Measurements from ENCODE around the gene RRP1. TPM values are rescaled to one million over a fixed set of nuclear protein-coding genes. Genes with fewer than 3 reads are reported as not detected.

Gene RRP1
- total and polyA plus RNA-seq, 10 of the 15 experiments (the other 5 are each of a cell fraction or from before 2014, with no cell fraction given) = 0.34 to 70.8 (median 35.1) TPM

GRCh38 chr21:43775795-43776430, 13.5 kb upstream of the RRP1 start, which contains the start of gene CSTB:
CSTB (minus strand) TSS chr21:43776308; CDS start chr21:43776269, 39 bp downstream.
- in situ Hi-C loops (cut with MboI) = no loop called here
- DNase-seq (ENCODE audit: low read depth, low spot score) (no peak), ATAC-seq (peak; percentile 77), FAIRE-seq (no peak)
- peaks cover 10% of the 10 kb centered on the region for H3K79me2 ChIP-seq (ENCODE audit: control insufficient read depth, insufficient read depth, low read length)
- peak within 1 kb of the TSS; percentile 71 for H2AFZ ChIP-seq (ENCODE audit: control insufficient read depth, low read depth, low read length)
- peak within 1 kb of the TSS; percentile 92 for H3K4me2 ChIP-seq (ENCODE audit: control insufficient read depth, insufficient read depth)
- ChIA-PET CTCF (no interaction called here), POLR2A (no interaction called here), SMC1A (ENCODE audit: uncharacterized antibody, unreplicated experiment) (no interaction called here), RAD21 (ENCODE audit: unreplicated experiment) (no interaction called here)
- H3K9ac ChIP-seq (ENCODE audit: control insufficient read depth, insufficient read depth, low read length) = peak within 1 kb of the TSS; percentile 76
- no peaks in the 10 kb centered on the region for H4K20me1 ChIP-seq (ENCODE audit: control insufficient read depth, insufficient read depth)
- peak within 1 kb of the TSS; percentile 83 for H3K4me3 ChIP-seq
- peaks cover 2 to 5% of the 10 kb centered on the region in 2 experiments; a peak in 2 of 4 replicates for H3K36me3 ChIP-seq (ENCODE audit: control insufficient read depth in 2 of 2, insufficient read depth in 2 of 2, low read length in 1 of 2)
- BruUV-seq (replicated peaks) = no TSS peak
- intact Hi-C loops (cut with micrococcal nuclease; ENCODE audit: unreplicated experiment) = loop anchor here (5.0 kb wide), 1 partner anchor 49 kb away; no protein-coding TSS in a partner anchor
- peaks cover 2% of the 10 kb centered on the region; the same call in 1 of the 3 replicates for H3K9me3 ChIP-seq (replicated peaks; ENCODE audit: control insufficient read depth, insufficient read depth, low read length)
- WGBS (ENCODE audit: insufficient coverage, insufficient replicate concordance, low lambda C conversion rate, missing lambda C conversion rate) = 5% methylated on average over 37 of the region's 71 CpGs
- peak within 1 kb of the TSS; percentile 58 for H3K27ac ChIP-seq (ENCODE audit: control insufficient read depth, insufficient read depth)
- no peaks in the 10 kb centered on the region for H3K27me3 ChIP-seq (replicated peaks in 1 of 2; ENCODE audit: control insufficient read depth in 2 of 2, insufficient read depth in 2 of 2, low read length in 1 of 2)
- peaks cover 9% of the 10 kb centered on the region for H3K4me1 ChIP-seq (ENCODE audit: control insufficient read depth, insufficient read depth, low read length)
- TF ChIP-seq ETV6 (conservative IDR thresholded peaks at IDR 0.05 in 1 of 2, IDR thresholded peaks at IDR 0.05 in 1 of 2; ENCODE audit: borderline replicate concordance in 1 of 2, low read depth in 1 of 2) (no peak), BRCA1 (IDR thresholded peaks at IDR 0.05; ENCODE audit: low read depth, low read length) (no peak), GABPA (IDR thresholded peaks at IDR 0.05; ENCODE audit: low read depth) (no peak), RAD51 (IDR thresholded peaks at IDR 0.05) (peak; percentile 92), LARP7 (IDR thresholded peaks at IDR 0.05) (peak; percentile 95), ELK1 (IDR thresholded peaks at IDR 0.05; ENCODE audit: low read depth, low read length) (no peak), ZNF274 (IDR thresholded peaks at IDR 0.05; ENCODE audit: insufficient read depth, insufficient read length) (no peak), CTCF (IDR thresholded peaks at IDR 0.05 in 2 of 3, conservative IDR thresholded peaks at IDR 0.05 in 1 of 3; ENCODE audit: control insufficient read depth in 2 of 3, extremely low read depth in 1 of 3, insufficient read depth in 1 of 3, low read depth in 3 of 3, low read length in 3 of 3) (no peak), ESRRA (IDR thresholded peaks at IDR 0.05; ENCODE audit: low read length) (no peak), SMARCA5 (IDR thresholded peaks at IDR 0.05) (peak; percentile 75), ZSCAN29 (IDR thresholded peaks at IDR 0.05) (peak; percentile 62), CEBPB (IDR thresholded peaks at IDR 0.05; ENCODE audit: borderline replicate concordance in 1 of 2, low read depth in 2 of 2, low read length in 2 of 2) (no peak), IKZF2 (IDR thresholded peaks at IDR 0.05) (no peak), PAX5 (IDR thresholded peaks at IDR 0.05; ENCODE audit: borderline replicate concordance, low read depth, low read length) (0 out of 2 replicates have a peak, but pooled peaks have one; percentile 1), CREB1 (IDR thresholded peaks at IDR 0.05; ENCODE audit: low read depth) (no peak), GATAD2B (conservative IDR thresholded peaks at IDR 0.05; ENCODE audit: low read depth) (peak; percentile 93), PAX8 (IDR thresholded peaks at IDR 0.05) (no peak)
- TF ChIP-seq, protein P1, sequence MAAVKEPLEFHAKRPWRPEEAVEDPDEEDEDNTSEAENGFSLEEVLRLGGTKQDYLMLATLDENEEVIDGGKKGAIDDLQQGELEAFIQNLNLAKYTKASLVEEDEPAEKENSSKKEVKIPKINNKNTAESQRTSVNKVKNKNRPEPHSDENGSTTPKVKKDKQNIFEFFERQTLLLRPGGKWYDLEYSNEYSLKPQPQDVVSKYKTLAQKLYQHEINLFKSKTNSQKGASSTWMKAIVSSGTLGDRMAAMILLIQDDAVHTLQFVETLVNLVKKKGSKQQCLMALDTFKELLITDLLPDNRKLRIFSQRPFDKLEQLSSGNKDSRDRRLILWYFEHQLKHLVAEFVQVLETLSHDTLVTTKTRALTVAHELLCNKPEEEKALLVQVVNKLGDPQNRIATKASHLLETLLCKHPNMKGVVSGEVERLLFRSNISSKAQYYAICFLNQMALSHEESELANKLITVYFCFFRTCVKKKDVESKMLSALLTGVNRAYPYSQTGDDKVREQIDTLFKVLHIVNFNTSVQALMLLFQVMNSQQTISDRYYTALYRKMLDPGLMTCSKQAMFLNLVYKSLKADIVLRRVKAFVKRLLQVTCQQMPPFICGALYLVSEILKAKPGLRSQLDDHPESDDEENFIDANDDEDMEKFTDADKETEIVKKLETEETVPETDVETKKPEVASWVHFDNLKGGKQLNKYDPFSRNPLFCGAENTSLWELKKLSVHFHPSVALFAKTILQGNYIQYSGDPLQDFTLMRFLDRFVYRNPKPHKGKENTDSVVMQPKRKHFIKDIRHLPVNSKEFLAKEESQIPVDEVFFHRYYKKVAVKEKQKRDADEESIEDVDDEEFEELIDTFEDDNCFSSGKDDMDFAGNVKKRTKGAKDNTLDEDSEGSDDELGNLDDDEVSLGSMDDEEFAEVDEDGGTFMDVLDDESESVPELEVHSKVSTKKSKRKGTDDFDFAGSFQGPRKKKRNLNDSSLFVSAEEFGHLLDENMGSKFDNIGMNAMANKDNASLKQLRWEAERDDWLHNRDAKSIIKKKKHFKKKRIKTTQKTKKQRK (IDR thresholded peaks at IDR 0.05; ENCODE audit: low read depth, low read length) = no peak

All from GM12878 (cell line).